ENCODE data around the gene RIC8B.

RIC8B gene

GRCh38 chr12:106883426-106883825, 108.9 kb downstream of the RIC8B start:
- no peaks in the 10 kb centered on the region for H3K79me2 ChIP-seq (ENCODE audit: insufficient read depth, low read length)
- no peak overlapping the region for H3K27ac ChIP-seq (ENCODE audit: low read length)
- DNase-seq = no peak
- H3K9me3 ChIP-seq (ENCODE audit: insufficient read depth, low read length, severe bottlenecking) = no peaks in the 10 kb centered on the region
- no peaks in the 10 kb centered on the region for H4K20me1 ChIP-seq (ENCODE audit: insufficient read depth, low read length)
- no peak overlapping the region for H2AFZ ChIP-seq (ENCODE audit: low read depth, low read length)
- no peaks in the 10 kb centered on the region for H3K27me3 ChIP-seq (ENCODE audit: insufficient read depth, low read length, poor library complexity)
- H3K36me3 ChIP-seq (ENCODE audit: insufficient read depth, low read length) = peaks cover 81% of the 10 kb centered on the region
- no peak overlapping the region for H3K9ac ChIP-seq (ENCODE audit: low read depth, low read length)
- no peak for ATAC-seq (ENCODE audit: insufficient read depth, low read depth)
- no peak overlapping the region for H3K4me3 ChIP-seq (ENCODE audit: low read depth in 1 of 2, low read length in 2 of 2)
- TF ChIP-seq EZH2 (IDR thresholded peaks at IDR 0.05; ENCODE audit: borderline replicate concordance, low read depth, low read length, severe bottlenecking) = no peak
- TF ChIP-seq, protein P1, sequence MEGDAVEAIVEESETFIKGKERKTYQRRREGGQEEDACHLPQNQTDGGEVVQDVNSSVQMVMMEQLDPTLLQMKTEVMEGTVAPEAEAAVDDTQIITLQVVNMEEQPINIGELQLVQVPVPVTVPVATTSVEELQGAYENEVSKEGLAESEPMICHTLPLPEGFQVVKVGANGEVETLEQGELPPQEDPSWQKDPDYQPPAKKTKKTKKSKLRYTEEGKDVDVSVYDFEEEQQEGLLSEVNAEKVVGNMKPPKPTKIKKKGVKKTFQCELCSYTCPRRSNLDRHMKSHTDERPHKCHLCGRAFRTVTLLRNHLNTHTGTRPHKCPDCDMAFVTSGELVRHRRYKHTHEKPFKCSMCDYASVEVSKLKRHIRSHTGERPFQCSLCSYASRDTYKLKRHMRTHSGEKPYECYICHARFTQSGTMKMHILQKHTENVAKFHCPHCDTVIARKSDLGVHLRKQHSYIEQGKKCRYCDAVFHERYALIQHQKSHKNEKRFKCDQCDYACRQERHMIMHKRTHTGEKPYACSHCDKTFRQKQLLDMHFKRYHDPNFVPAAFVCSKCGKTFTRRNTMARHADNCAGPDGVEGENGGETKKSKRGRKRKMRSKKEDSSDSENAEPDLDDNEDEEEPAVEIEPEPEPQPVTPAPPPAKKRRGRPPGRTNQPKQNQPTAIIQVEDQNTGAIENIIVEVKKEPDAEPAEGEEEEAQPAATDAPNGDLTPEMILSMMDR (IDR thresholded peaks at IDR 0.05; ENCODE audit: borderline replicate concordance, extremely low read depth, low read length, poor library complexity, severe bottlenecking) = no peak
- no peaks in the 10 kb centered on the region for H3K4me1 ChIP-seq (ENCODE audit: insufficient read depth, low read length)
- H3K4me2 ChIP-seq (ENCODE audit: insufficient read depth, low read length) = no peak overlapping the region

GRCh38 chr12:106885026-106885425, 110.5 kb downstream of the RIC8B start:
- H3K27ac ChIP-seq (ENCODE audit: low read length) = no peak overlapping the region
- H2AFZ ChIP-seq (ENCODE audit: low read depth, low read length) = no peak overlapping the region
- no peaks in the 10 kb centered on the region for H3K79me2 ChIP-seq (ENCODE audit: insufficient read depth, low read length)
- H3K27me3 ChIP-seq (ENCODE audit: insufficient read depth, low read length, poor library complexity) = no peaks in the 10 kb centered on the region
- no peaks in the 10 kb centered on the region for H3K4me1 ChIP-seq (ENCODE audit: insufficient read depth, low read length)
- H3K9ac ChIP-seq (ENCODE audit: low read depth, low read length) = no peak overlapping the region
- DNase-seq (no peak), ATAC-seq (ENCODE audit: insufficient read depth, low read depth) (no peak)
- H3K4me3 ChIP-seq (ENCODE audit: low read depth in 1 of 2, low read length in 2 of 2) = no peak overlapping the region
- H3K36me3 ChIP-seq (ENCODE audit: insufficient read depth, low read length) = peaks cover 73% of the 10 kb centered on the region
- H3K9me3 ChIP-seq (ENCODE audit: insufficient read depth, low read length, severe bottlenecking) = no peaks in the 10 kb centered on the region
- no peaks in the 10 kb centered on the region for H4K20me1 ChIP-seq (ENCODE audit: insufficient read depth, low read length)
- TF ChIP-seq, protein P1 (IDR thresholded peaks at IDR 0.05; ENCODE audit: borderline replicate concordance, extremely low read depth, low read length, poor library complexity, severe bottlenecking) = no peak
- TF ChIP-seq EZH2 (IDR thresholded peaks at IDR 0.05; ENCODE audit: borderline replicate concordance, low read depth, low read length, severe bottlenecking) = no peak
- H3K4me2 ChIP-seq (ENCODE audit: insufficient read depth, low read length) = no peak overlapping the region

DNA sequence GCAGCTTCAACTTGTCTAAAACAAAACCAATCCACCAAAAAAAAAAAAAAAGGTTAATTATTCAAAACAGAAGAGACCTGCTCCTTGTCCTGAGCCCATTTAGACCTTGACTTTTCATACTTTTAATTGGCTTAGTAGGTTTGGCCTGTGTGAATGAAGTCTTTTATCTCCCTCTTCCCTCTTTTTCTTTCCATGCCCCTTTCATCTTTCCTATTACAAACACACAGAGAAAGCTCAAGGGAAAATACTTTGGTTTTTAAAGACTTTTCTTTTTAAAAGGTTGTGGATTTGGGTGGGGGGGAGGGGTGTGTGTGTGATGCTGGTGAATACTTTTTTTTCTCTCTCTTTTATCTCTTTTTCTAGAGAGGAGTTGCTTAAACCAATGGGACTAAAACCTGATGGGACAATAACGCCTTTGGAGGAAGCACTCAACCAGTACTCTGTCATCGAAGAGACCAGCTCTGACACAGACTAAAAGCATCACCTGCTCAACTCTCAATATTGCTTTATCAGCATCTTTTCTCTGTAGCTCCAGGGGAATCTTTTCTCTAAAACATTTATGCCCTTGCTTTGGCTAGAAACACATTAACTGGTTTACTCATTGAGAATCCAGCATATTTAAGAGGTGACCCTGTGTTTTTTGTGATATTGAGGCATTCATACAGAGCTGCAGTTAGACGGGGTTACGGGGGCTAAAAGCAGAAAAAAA, 111.2 kb downstream of the RIC8B start:
- Histone ChIP-seq H3K79me2 (ENCODE audit: insufficient read depth, low read length) (no peaks in the 10 kb centered on the region), H3K9me3 (ENCODE audit: insufficient read depth, low read length, severe bottlenecking) (no peaks in the 10 kb centered on the region), H3K27me3 (ENCODE audit: insufficient read depth, low read length, poor library complexity) (no peaks in the 10 kb centered on the region), H3K4me1 (ENCODE audit: insufficient read depth, low read length) (no peaks in the 10 kb centered on the region), H3K9ac (ENCODE audit: low read depth, low read length) (no peak overlapping the region), H3K4me3 (ENCODE audit: low read depth in 1 of 2, low read length in 2 of 2) (no peak overlapping the region), H4K20me1 (ENCODE audit: insufficient read depth, low read length) (no peaks in the 10 kb centered on the region), H3K36me3 (ENCODE audit: insufficient read depth, low read length) (peaks cover 72% of the 10 kb centered on the region), H3K4me2 (ENCODE audit: insufficient read depth, low read length) (no peak overlapping the region), H3K27ac (ENCODE audit: low read length) (no peak overlapping the region), H2AFZ (ENCODE audit: low read depth, low read length) (no peak overlapping the region)
- ATAC-seq (ENCODE audit: insufficient read depth, low read depth) (no peak), DNase-seq (no peak)
- TF ChIP-seq EZH2 (IDR thresholded peaks at IDR 0.05; ENCODE audit: borderline replicate concordance, low read depth, low read length, severe bottlenecking) = no peak
- TF ChIP-seq, protein P1 (IDR thresholded peaks at IDR 0.05; ENCODE audit: borderline replicate concordance, extremely low read depth, low read length, poor library complexity, severe bottlenecking) = no peak
